Mesendoderm (in vitro differentiated cells): Measurements from ENCODE around the gene SPATA31C1. TPM values are rescaled to one million over a fixed set of nuclear protein-coding genes. Genes with fewer than 3 reads are reported as not detected.
A peak's percentile ranks its signal among the peaks of the same experiment; 100 is the strongest.
"Not testable (repeated sequence)": the region's sequence is repeated elsewhere in the genome, so short reads cannot be mapped to it uniquely, and the experiment has no call there.

Source experiments
- DNase-seq: peaks from one replicate; pipeline ENCODE4 v3.0.0; 2013
- H2AK5ac ChIP-seq: 2 replicates; pipeline ENCODE4 v1.6.1; 2013; ENCODE audit warnings: low read length, inconsistent platforms
- H2BK120ac ChIP-seq: 2 replicates; pipeline ENCODE4 v1.6.1; 2013; ENCODE audit warnings: low read depth, mild to moderate bottlenecking, low read length, moderate library complexity, mixed read lengths
- H2BK15ac ChIP-seq: replicated peaks from 2 replicates; pipeline ENCODE4 v1.6.1; 2013; ENCODE audit warnings: low read depth, mild to moderate bottlenecking, moderate library complexity
- H2BK5ac ChIP-seq: 2 replicates; pipeline ENCODE4 v1.6.1; 2013; ENCODE audit warnings: low read length, inconsistent platforms
- H3K18ac ChIP-seq: 2 replicates; pipeline ENCODE4 v1.6.1; 2013; ENCODE audit warnings: mild to moderate bottlenecking, low read length, mixed read lengths
- H3K23ac ChIP-seq: one replicate; pipeline ENCODE4 v1.6.1; 2013; ENCODE audit warnings: low read length
- H3K27ac ChIP-seq: 2 replicates; pipeline ENCODE4 v1.5.1; 2013; ENCODE audit warnings: low read depth, mild to moderate bottlenecking, inconsistent platforms, low read length, moderate library complexity
- H3K27me3 ChIP-seq: 2 replicates; pipeline ENCODE4 v1.6.1; 2013; ENCODE audit warnings: low read length, control low read depth, mild to moderate bottlenecking, inconsistent platforms; ENCODE audit not compliant: insufficient read depth, poor library complexity
- H3K36me3 ChIP-seq: 2 replicates; pipeline ENCODE4 v1.6.1; 2013; ENCODE audit warnings: low read length, inconsistent platforms; ENCODE audit not compliant: control insufficient read depth, insufficient read depth
- H3K4ac ChIP-seq: one replicate; pipeline ENCODE4 v1.6.1; 2013; ENCODE audit warnings: low read depth, mild to moderate bottlenecking, low read length, moderate library complexity
- H3K4me1 ChIP-seq: 2 replicates; pipeline ENCODE4 v1.6.1; 2013; ENCODE audit warnings: low read depth, low read length, inconsistent platforms; ENCODE audit not compliant: control insufficient read depth
- H3K4me2 ChIP-seq: 2 replicates; pipeline ENCODE4 v1.6.1; 2013; ENCODE audit warnings: low read length
- H3K4me3 ChIP-seq: 2 replicates; pipeline ENCODE4 v1.5.1; 2013; ENCODE audit warnings: mild to moderate bottlenecking, low read length
- H3K56ac ChIP-seq: one replicate; pipeline ENCODE4 v1.6.1; 2013; ENCODE audit warnings: low read length
- H3K79me1 ChIP-seq: 2 replicates; pipeline ENCODE4 v1.6.1; 2013; ENCODE audit warnings: low read length, inconsistent platforms
- H3K79me2 ChIP-seq: 2 replicates; pipeline ENCODE4 v1.6.1; 2013; ENCODE audit warnings: mild to moderate bottlenecking, low read length; ENCODE audit not compliant: control insufficient read depth, insufficient read depth
- H3K9ac ChIP-seq: 2 replicates; pipeline ENCODE4 v1.6.1; 2013; ENCODE audit warnings: low read length, inconsistent platforms
- H4K5ac ChIP-seq: one replicate; pipeline ENCODE4 v1.6.1; 2013; ENCODE audit warnings: low read length
- H4K8ac ChIP-seq: one replicate; pipeline ENCODE4 v1.6.1; 2013; ENCODE audit warnings: low read depth, mild to moderate bottlenecking, control low read depth, low read length, moderate library complexity
- WGBS: extraction: QIAGEN DNeasy Blood & Tissue Kit; methylation state at CpG from one replicate; pipeline ENCODE4 v1.1.7; 2013; ENCODE audit warnings: low lambda C conversion rate, missing lambda C conversion rate; ENCODE audit not compliant: insufficient coverage; ENCODE audit errors: extremely low coverage; 5-methylcytosine and 5-hydroxymethylcytosine counted together
- polyA plus RNA-seq, 2 experiments: library from polyadenylated mRNA; stranded (reverse); fragments of 200-250 nt; gene quantifications; one replicate each; pipeline ENCODE4 v1.2.3, GENCODE V29; 2013

The SPATA31C1 gene
- 0.03 TPM for polyA plus RNA-seq (2013, experiment 1 of 2)
- 0.01 TPM for polyA plus RNA-seq (2013, experiment 2 of 2)

- H3K27ac ChIP-seq, DNase-seq, H3K18ac ChIP-seq, H3K9ac ChIP-seq, H3K79me1 ChIP-seq, H2AK5ac ChIP-seq, H3K23ac ChIP-seq, H2BK120ac ChIP-seq, H3K56ac ChIP-seq, H4K8ac ChIP-seq, H2BK15ac ChIP-seq, H4K5ac ChIP-seq, H3K79me2 ChIP-seq, H3K4ac ChIP-seq, H3K27me3 ChIP-seq, H3K36me3 ChIP-seq, H2BK5ac ChIP-seq, H3K4me3 ChIP-seq, H3K4me2 ChIP-seq, H3K4me1 ChIP-seq: not testable (repeated sequence)
- no CpG with 5 or more reads among the region's 8 CpGs for WGBS
These were observed at the start of gene SPATA31C1 for GRCh38 chr9:87917662-87918061. Gene SPATA31C1 (plus strand): TSS chr9:87917962.

DNA sequence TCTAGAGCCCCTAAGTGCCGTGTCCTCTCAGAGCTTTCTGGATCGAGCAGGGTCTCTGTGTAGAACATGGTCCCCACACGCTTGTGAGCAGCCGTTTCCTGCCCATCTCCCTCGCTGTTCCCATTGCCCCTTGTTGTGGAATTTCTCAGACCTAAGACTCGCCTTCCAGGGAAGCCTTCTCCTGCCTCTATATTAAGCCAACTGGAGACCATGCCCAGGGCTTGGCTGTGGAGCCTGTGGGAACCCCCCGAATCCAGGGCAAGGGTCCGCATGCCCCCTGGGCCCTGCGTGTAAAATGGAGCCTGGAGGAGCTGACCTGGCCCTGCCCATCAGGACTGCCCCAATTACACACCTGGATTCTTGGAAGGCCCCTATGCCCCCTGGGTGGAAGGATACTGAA, 49.6 kb upstream of the SPATA31C1 start:
- no peak overlapping the region for H4K8ac ChIP-seq

GRCh38 chr9:87868635-87869034, 49.1 kb upstream of the SPATA31C1 start:
- no peak overlapping the region for H3K4me3 ChIP-seq
- H3K4ac ChIP-seq = no peak overlapping the region
- H3K27me3 ChIP-seq = no peaks in the 10 kb centered on the region
- no peaks in the 10 kb centered on the region for H3K79me2 ChIP-seq
- no peak overlapping the region for H2BK5ac ChIP-seq
- no peak overlapping the region for H3K18ac ChIP-seq
- H4K8ac ChIP-seq = no peak overlapping the region
- H4K5ac ChIP-seq = no peak overlapping the region
- no peak overlapping the region for H3K56ac ChIP-seq
- no CpG with 5 or more reads among the region's 3 CpGs for WGBS
- no peaks in the 10 kb centered on the region for H3K36me3 ChIP-seq
- H3K4me2 ChIP-seq = no peak overlapping the region
- no peak overlapping the region for H3K27ac ChIP-seq
- H2BK120ac ChIP-seq = no peak overlapping the region
- H2BK15ac ChIP-seq = no peak overlapping the region
- no peaks in the 10 kb centered on the region for H3K79me1 ChIP-seq
- no peak overlapping the region for H3K23ac ChIP-seq
- no peak overlapping the region for H2AK5ac ChIP-seq
- H3K9ac ChIP-seq = no peak overlapping the region
- no peak for DNase-seq
- no peaks in the 10 kb centered on the region for H3K4me1 ChIP-seq

More for the DNA sequence above, 49.6 kb upstream of the SPATA31C1 start:
- H3K27ac ChIP-seq = no peak overlapping the region
- H4K5ac ChIP-seq = no peak overlapping the region
- no peak overlapping the region for H3K4ac ChIP-seq
- WGBS = no CpG with 5 or more reads among the region's 9 CpGs
- H3K36me3 ChIP-seq = no peaks in the 10 kb centered on the region
- H2BK15ac ChIP-seq = no peak overlapping the region
- H3K4me1 ChIP-seq = no peaks in the 10 kb centered on the region
- H3K4me2 ChIP-seq = no peak overlapping the region
- H2AK5ac ChIP-seq = no peak overlapping the region
- H3K4me3 ChIP-seq = no peak overlapping the region
- no peaks in the 10 kb centered on the region for H3K79me1 ChIP-seq
- H2BK120ac ChIP-seq = no peak overlapping the region
- H3K56ac ChIP-seq = no peak overlapping the region
- H3K18ac ChIP-seq = no peak overlapping the region
- H3K27me3 ChIP-seq = no peaks in the 10 kb centered on the region
- no peak for DNase-seq
- H3K23ac ChIP-seq = no peak overlapping the region
- H3K79me2 ChIP-seq = no peaks in the 10 kb centered on the region
- H2BK5ac ChIP-seq = no peak overlapping the region
- no peak overlapping the region for H3K9ac ChIP-seq

- Histone ChIP-seq H2BK120ac (no peak overlapping the region), H3K4ac (no peak overlapping the region), H4K5ac (no peak overlapping the region), H3K79me1 (no peaks in the 10 kb centered on the region), H3K4me3 (no peak overlapping the region), H3K36me3 (no peaks in the 10 kb centered on the region), H3K9ac (no peak overlapping the region), H3K27me3 (no peaks in the 10 kb centered on the region), H3K27ac (no peak overlapping the region), H2AK5ac (no peak overlapping the region), H2BK5ac (no peak overlapping the region), H2BK15ac (no peak overlapping the region), H3K4me1 (no peaks in the 10 kb centered on the region), H3K18ac (no peak overlapping the region), H3K56ac (no peak overlapping the region), H4K8ac (no peak overlapping the region), H3K4me2 (no peak overlapping the region), H3K79me2 (no peaks in the 10 kb centered on the region), H3K23ac (no peak overlapping the region)
- WGBS = no CpG with 5 or more reads among the region's 11 CpGs
- peak; percentile 11 for DNase-seq
These were observed 48.7 kb upstream of the SPATA31C1 start for GRCh38 chr9:87869082-87869481.

DNA sequence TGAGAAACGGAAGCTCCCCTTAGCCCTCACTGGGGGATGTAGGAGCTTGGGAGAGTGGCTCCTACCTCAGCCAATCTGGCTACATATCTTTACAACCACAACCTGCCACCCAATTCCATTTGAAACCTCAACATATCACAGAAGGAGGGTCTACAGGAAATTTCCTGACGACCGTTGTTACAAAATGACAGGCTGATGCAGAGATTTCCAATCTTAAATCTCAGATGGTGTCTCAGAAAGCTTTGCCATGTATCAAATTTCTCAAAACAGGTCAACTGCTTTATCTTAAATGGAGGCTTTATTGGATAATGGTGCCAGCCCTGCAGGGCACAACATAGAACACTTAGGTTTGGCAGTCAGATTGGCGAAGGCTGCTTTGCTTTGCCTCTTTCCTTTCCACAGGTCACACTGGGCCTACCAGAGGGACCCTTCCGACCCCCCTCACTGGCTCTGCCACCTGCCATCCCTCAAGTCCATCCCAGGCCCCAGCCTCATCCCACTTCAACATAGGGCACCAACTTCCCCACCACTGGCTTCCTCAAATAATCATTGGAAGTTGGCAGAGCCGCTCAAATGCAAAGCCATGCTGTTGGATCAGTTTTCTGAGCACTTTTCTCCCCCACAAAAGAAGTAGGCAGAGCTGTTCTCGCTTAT, 46.2 kb upstream of the SPATA31C1 start:
- Histone ChIP-seq H3K4me2 (no peak overlapping the region), H2BK15ac (no peak overlapping the region), H4K5ac (no peak overlapping the region), H2BK5ac (no peak overlapping the region), H3K4ac (no peak overlapping the region), H3K79me2 (no peaks in the 10 kb centered on the region), H4K8ac (no peak overlapping the region), H3K4me1 (no peaks in the 10 kb centered on the region), H3K4me3 (no peak overlapping the region), H3K36me3 (no peaks in the 10 kb centered on the region), H3K79me1 (no peaks in the 10 kb centered on the region), H2AK5ac (no peak overlapping the region), H3K27me3 (no peaks in the 10 kb centered on the region), H2BK120ac (no peak overlapping the region), H3K56ac (no peak overlapping the region), H3K23ac (no peak overlapping the region), H3K18ac (no peak overlapping the region), H3K9ac (no peak overlapping the region), H3K27ac (no peak overlapping the region)
- no CpG with 5 or more reads among the region's 7 CpGs for WGBS
- no peak for DNase-seq

- Histone ChIP-seq H3K18ac (no peak overlapping the region), H3K79me2 (no peaks in the 10 kb centered on the region), H3K4ac (no peak overlapping the region), H3K4me3 (no peak overlapping the region), H2BK5ac (no peak overlapping the region), H3K36me3 (no peaks in the 10 kb centered on the region), H3K27ac (no peak overlapping the region), H3K4me2 (no peak overlapping the region), H4K5ac (no peak overlapping the region), H4K8ac (no peak overlapping the region), H2AK5ac (no peak overlapping the region), H3K56ac (no peak overlapping the region), H3K79me1 (no peaks in the 10 kb centered on the region), H2BK15ac (no peak overlapping the region), H3K27me3 (no peaks in the 10 kb centered on the region), H3K23ac (no peak overlapping the region), H3K9ac (no peak overlapping the region), H2BK120ac (no peak overlapping the region), H3K4me1 (no peaks in the 10 kb centered on the region)
- no peak for DNase-seq
- no CpG with 5 or more reads among the region's 8 CpGs for WGBS
These were observed 45.6 kb upstream of the SPATA31C1 start for GRCh38 chr9:87872079-87872624.
